ENCODE results near the gene IFT20. TPM values are rescaled to one million over a fixed set of nuclear protein-coding genes. Genes with fewer than 3 reads are reported as not detected.

Gene IFT20
- total and polyA plus RNA-seq, 2 of the 13 experiments (the other 11 are each of a cell fraction or from before 2014, with no cell fraction given), result 28.0 to 37.8 TPM

DNA sequence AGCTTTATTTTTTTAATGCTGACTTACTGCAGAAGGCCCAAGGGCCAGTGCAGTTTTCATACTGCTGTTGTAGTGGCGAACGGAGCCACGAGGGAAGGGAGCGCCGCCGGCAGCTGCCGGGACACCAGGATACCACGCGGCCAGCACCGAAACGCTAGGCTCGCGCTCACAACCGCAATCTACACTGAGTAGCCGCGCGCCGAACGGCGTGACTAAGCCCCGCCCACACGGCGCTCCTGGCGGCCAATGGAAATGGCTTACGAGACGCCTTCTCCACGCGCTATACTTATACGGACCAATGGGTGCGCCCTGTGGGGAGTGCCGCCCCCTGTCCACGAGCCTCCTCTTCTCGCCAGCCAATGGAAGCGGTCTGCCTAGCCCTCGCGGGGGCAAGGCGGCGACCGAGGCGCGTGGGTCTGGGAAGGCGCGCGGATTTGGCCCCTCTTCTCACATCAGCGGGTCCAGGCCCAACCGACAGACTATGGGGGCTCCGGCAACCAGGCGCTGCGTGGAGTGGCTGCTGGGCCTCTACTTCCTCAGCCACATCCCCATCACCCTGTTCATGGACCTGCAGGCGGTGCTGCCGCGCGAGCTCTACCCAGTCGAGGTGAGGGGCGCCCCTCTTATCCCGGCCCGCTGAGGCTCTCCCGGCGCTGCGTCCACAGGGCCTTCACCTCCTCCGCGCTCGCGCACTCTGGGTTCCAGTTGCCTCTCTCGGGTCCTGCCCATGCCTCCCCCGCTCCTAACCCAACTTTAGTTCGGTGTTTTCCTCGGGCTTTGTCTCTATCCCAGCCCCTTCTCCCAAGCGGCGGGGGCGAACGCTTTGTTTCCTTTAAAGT, 16.3 kb downstream of the IFT20 start, which contains the start of gene TMEM97 (continued):
- TF ChIP-seq FOXA3 (CRISPR knock-in tag; IDR thresholded peaks at IDR 0.05), result no peak; the same call in 1 of the 2 replicates
- TF ChIP-seq, protein P1, sequence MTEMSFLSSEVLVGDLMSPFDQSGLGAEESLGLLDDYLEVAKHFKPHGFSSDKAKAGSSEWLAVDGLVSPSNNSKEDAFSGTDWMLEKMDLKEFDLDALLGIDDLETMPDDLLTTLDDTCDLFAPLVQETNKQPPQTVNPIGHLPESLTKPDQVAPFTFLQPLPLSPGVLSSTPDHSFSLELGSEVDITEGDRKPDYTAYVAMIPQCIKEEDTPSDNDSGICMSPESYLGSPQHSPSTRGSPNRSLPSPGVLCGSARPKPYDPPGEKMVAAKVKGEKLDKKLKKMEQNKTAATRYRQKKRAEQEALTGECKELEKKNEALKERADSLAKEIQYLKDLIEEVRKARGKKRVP (CRISPR knock-in tag; IDR thresholded peaks at IDR 0.05), result peak in 1 of 2 experiments; percentile 36; a peak in 1 of 4 replicates
- peak; percentile 58; the same call in 1 of the 2 replicates for TF ChIP-seq MAZ (IDR thresholded peaks at IDR 0.05; ENCODE audit: borderline replicate concordance, low read depth, low read length)
- TF ChIP-seq MAZ (CRISPR knock-in tag; IDR thresholded peaks at IDR 0.05; ENCODE audit: low read depth), result peak; percentile 51; the same call in 1 of the 2 replicates
- no peak for TF ChIP-seq SMARCE1 (IDR thresholded peaks at IDR 0.05; ENCODE audit: borderline replicate concordance)
- TF ChIP-seq MED13 (CRISPR knock-in tag; IDR thresholded peaks at IDR 0.05), result peak; percentile 85
- TF ChIP-seq KLF15 (CRISPR knock-in tag; IDR thresholded peaks at IDR 0.05; ENCODE audit: borderline replicate concordance), result peak; percentile 94
- TF ChIP-seq ZFAT (CRISPR knock-in tag; conservative IDR thresholded peaks at IDR 0.05), result no peak
- TF ChIP-seq ZNF251 (CRISPR knock-in tag; IDR thresholded peaks at IDR 0.05), result no peak
- no peak; the same call in 1 of the 2 replicates for TF ChIP-seq ZNF552 (CRISPR knock-in tag; IDR thresholded peaks at IDR 0.05; ENCODE audit: borderline replicate concordance)
- no peak for TF ChIP-seq GLI4 (CRISPR knock-in tag; IDR thresholded peaks at IDR 0.05; ENCODE audit: borderline replicate concordance)
- no peak for TF ChIP-seq PLRG1 (conservative IDR thresholded peaks at IDR 0.05)
- TF ChIP-seq NCOA2 (CRISPR knock-in tag; IDR thresholded peaks at IDR 0.05), result peak; percentile 35; the same call in 1 of the 2 replicates
- TF ChIP-seq, protein P2, sequence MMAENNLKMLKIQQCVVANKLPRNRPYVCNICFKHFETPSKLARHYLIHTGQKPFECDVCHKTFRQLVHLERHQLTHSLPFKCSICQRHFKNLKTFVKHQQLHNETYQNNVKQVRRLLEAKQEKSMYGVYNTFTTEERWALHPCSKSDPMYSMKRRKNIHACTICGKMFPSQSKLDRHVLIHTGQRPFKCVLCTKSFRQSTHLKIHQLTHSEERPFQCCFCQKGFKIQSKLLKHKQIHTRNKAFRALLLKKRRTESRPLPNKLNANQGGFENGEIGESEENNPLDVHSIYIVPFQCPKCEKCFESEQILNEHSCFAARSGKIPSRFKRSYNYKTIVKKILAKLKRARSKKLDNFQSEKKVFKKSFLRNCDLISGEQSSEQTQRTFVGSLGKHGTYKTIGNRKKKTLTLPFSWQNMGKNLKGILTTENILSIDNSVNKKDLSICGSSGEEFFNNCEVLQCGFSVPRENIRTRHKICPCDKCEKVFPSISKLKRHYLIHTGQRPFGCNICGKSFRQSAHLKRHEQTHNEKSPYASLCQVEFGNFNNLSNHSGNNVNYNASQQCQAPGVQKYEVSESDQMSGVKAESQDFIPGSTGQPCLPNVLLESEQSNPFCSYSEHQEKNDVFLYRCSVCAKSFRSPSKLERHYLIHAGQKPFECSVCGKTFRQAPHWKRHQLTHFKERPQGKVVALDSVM (CRISPR knock-in tag; IDR thresholded peaks at IDR 0.05), result peak; percentile 21; the same call in 1 of the 2 replicates
- no peak; the same call in 1 of the 2 replicates for TF ChIP-seq XBP1 (CRISPR knock-in tag; IDR thresholded peaks at IDR 0.05)
- TF ChIP-seq GZF1 (CRISPR knock-in tag; IDR thresholded peaks at IDR 0.05), result no peak
- TF ChIP-seq ZSCAN12 (CRISPR knock-in tag; IDR thresholded peaks at IDR 0.05), result peak; percentile 55; the same call in 1 of the 2 replicates
- TF ChIP-seq, protein P3, sequence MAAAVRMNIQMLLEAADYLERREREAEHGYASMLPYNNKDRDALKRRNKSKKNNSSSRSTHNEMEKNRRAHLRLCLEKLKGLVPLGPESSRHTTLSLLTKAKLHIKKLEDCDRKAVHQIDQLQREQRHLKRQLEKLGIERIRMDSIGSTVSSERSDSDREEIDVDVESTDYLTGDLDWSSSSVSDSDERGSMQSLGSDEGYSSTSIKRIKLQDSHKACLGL (CRISPR knock-in tag; IDR thresholded peaks at IDR 0.05), result peak; percentile 81
- TF ChIP-seq, protein P4, sequence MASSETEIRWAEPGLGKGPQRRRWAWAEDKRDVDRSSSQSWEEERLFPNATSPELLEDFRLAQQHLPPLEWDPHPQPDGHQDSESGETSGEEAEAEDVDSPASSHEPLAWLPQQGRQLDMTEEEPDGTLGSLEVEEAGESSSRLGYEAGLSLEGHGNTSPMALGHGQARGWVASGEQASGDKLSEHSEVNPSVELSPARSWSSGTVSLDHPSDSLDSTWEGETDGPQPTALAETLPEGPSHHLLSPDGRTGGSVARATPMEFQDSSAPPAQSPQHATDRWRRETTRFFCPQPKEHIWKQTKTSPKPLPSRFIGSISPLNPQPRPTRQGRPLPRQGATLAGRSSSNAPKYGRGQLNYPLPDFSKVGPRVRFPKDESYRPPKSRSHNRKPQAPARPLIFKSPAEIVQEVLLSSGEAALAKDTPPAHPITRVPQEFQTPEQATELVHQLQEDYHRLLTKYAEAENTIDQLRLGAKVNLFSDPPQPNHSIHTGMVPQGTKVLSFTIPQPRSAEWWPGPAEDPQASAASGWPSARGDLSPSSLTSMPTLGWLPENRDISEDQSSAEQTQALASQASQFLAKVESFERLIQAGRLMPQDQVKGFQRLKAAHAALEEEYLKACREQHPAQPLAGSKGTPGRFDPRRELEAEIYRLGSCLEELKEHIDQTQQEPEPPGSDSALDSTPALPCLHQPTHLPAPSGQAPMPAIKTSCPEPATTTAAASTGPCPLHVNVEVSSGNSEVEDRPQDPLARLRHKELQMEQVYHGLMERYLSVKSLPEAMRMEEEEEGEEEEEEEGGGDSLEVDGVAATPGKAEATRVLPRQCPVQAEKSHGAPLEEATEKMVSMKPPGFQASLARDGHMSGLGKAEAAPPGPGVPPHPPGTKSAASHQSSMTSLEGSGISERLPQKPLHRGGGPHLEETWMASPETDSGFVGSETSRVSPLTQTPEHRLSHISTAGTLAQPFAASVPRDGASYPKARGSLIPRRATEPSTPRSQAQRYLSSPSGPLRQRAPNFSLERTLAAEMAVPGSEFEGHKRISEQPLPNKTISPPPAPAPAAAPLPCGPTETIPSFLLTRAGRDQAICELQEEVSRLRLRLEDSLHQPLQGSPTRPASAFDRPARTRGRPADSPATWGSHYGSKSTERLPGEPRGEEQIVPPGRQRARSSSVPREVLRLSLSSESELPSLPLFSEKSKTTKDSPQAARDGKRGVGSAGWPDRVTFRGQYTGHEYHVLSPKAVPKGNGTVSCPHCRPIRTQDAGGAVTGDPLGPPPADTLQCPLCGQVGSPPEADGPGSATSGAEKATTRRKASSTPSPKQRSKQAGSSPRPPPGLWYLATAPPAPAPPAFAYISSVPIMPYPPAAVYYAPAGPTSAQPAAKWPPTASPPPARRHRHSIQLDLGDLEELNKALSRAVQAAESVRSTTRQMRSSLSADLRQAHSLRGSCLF (CRISPR knock-in tag; IDR thresholded peaks at IDR 0.05; ENCODE audit: borderline replicate concordance), result no peak; the same call in 1 of the 2 replicates
- no peak for TF ChIP-seq ZNF7 (CRISPR knock-in tag; IDR thresholded peaks at IDR 0.05)

Data from HepG2 (cell line).